Measurements from ENCODE around the gene USP6NL. TPM values are rescaled to one million over a fixed set of nuclear protein-coding genes. Genes with fewer than 3 reads are reported as not detected.
A peak's percentile ranks its signal among the peaks of the same experiment; 100 is the strongest.

Gene USP6NL
- total and polyA plus RNA-seq, 9 of the 15 experiments (the other 6 are each of a cell fraction or from before 2014, with no cell fraction given), result 3.2 to 26.6 (median 19.8) TPM

GRCh38 chr10:11515596-11516430 is 95.6 kb downstream of the USP6NL start (continued):
- no peak for TF ChIP-seq ZNF655 (CRISPR knock-in tag; IDR thresholded peaks at IDR 0.05)
- no peak for TF ChIP-seq STAT6 (CRISPR knock-in tag; IDR thresholded peaks at IDR 0.05)
- peak in 1 of 2 experiments; percentile 11 for TF ChIP-seq AFF1 (IDR thresholded peaks at IDR 0.05; ENCODE audit: low read depth in 1 of 2, partially characterized antibody in 2 of 2)
- no peak for TF ChIP-seq SMARCB1 (IDR thresholded peaks at IDR 0.05; ENCODE audit: insufficient read length, low read depth)
- no peak for TF ChIP-seq HNRNPUL1 (IDR thresholded peaks at IDR 0.05; ENCODE audit: low read length)
- TF ChIP-seq SFPQ (IDR thresholded peaks at IDR 0.05; ENCODE audit: low read depth, low read length), result no peak
- TF ChIP-seq NFE2 (IDR thresholded peaks at IDR 0.05; ENCODE audit: low read depth), result no peak
- no peak for TF ChIP-seq NFXL1 (CRISPR knock-in tag; IDR thresholded peaks at IDR 0.05)
- no peak for TF ChIP-seq TEAD2 (tag; IDR thresholded peaks at IDR 0.05)
- no peak for TF ChIP-seq CHCHD3 (CRISPR knock-in tag; IDR thresholded peaks at IDR 0.05)
- TF ChIP-seq SOX6 (IDR thresholded peaks at IDR 0.05), result no peak
- TF ChIP-seq ZNF584 (CRISPR knock-in tag; IDR thresholded peaks at IDR 0.05; ENCODE audit: low read depth), result no peak
- no peak for TF ChIP-seq ATF1 (CRISPR knock-in tag; IDR thresholded peaks at IDR 0.05)
- TF ChIP-seq ATF1 (tag; IDR thresholded peaks at IDR 0.05), result 0 out of 2 replicates have a peak, but pooled peaks have one; percentile 11
- no peak for TF ChIP-seq ZC3H4 (CRISPR knock-in tag; IDR thresholded peaks at IDR 0.05; ENCODE audit: borderline replicate concordance)
- TF ChIP-seq CEBPB (tag; IDR thresholded peaks at IDR 0.05), result no peak
- TF ChIP-seq PCBP1 (IDR thresholded peaks at IDR 0.05; ENCODE audit: low read depth, low read length, poor library complexity, severe bottlenecking), result no peak
- no peak for TF ChIP-seq ZNF668 (CRISPR knock-in tag; IDR thresholded peaks at IDR 0.05)
- TF ChIP-seq ZNF133 (CRISPR knock-in tag; IDR thresholded peaks at IDR 0.05), result no peak
